ENCODE measurements around the gene ATP1A4. TPM values are rescaled to one million over a fixed set of nuclear protein-coding genes. Genes with fewer than 3 reads are reported as not detected.

Gene ATP1A4
- total RNA-seq: not detected

DNA sequence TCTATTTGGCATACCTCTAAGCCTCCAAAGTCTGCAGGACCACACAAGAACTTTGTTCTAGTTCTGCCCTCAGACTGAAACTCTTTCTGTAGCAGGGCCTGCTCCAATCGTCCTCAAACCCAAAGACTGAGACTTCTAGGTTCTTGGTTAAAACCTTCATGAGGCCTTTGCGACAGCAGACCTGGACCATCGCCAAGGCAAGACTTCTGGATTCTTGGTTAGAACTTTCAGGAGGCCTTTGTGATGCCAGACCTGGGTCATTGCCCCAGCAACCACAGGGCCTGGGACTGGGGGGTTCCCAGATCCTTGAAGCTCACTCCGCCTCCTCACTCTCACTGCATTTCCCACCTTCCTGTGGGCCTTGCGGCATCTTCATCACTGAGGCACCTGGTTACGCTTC, at the start of gene ATP1A4:
TSS of gene ATP1A4 (plus strand) at position 301 of the 400 bp plus-strand sequence. CDS start 438 bp downstream, outside the sequence.

DNA sequence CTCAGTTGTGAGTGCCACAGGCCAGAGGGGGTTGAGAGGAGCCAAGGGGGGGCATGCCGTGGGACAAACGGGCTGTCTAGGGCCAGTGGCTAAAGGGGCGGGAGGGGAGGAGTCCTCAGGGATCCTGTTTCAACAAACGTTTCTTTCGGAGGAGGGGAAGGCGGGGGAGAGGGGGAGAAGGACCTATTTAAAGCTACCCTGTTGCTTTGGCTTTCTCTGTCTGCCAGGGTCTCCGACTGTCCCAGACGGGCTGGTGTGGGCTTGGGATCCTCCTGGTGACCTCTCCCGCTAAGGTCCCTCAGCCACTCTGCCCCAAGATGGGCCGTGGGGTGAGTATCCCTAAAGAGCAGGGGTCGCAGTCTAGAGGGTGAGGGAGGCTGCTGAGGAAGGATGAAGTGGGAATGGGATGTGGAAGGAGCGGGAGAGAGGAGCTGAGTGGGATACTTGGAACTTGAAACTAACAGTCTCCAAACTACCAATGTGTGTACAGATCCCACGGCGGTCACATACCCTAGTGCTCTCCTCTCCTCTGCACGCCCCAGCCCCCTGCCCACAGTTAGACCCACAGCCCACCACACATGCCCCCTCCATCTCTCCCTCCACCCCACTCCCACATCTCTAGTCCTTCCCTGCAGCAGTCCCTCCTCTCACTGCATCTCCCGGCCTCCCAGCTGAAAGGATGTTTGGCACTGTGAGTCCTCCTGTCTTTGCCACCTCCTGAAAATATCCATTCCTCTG, 35.7 kb upstream of the ATP1A4 start, which contains the start of gene ATP1A2:
TSS of gene ATP1A2 (plus strand) at position 215 of the 738 bp plus-strand sequence. CDS start at position 318, 103 bp downstream.

DNA sequence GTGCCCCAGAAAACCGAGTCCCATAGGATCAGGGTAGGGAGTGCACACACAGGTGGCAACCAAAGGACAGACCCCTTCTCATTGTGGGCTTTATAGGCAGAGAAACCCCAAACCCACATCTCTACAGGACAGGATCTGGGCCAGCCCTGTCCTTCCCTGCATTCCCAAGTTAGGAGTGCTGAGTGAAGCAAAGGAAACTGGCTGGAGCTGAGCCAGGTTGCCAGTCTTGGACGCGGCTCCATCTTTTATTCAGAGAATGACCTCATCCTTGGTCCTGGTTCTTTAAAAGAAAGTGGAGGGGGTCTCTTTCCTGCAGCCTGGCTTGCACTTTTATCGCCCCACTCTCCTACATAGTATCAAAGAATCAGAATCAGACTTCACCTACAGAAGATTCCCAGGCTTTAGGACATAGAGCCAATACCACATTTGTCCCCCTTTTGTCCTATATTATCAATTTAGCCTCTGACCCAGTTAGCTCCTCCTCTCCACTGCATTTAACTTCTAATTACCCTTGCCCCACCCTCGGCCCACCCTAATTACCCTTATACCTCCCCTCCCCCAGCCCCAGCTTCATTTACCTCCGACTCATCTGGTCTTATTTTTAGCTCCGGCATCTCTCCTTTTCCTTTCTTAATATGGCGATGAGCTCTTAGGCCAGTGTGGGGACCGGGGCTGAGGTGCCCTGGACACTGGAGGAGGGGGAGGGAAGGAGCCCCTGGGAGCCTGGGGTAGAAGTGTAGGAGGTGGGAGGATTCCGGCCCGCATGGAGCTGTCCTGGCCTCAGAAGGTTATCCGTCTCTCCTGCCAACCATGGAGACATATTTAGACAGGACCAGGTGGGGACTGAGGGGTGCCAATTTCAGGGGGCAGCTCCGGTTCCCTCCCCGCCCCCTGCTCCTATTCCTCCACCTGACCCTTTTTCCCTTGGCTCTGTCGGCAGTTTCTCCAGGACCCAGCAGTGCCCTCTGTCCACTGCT, 38.5 kb downstream of the ATP1A4 start, which contains the start of gene CASQ1:
TSS of gene CASQ1 (plus strand) at position 927 of the 977 bp plus-strand sequence. CDS start 177 bp downstream, outside the sequence.

DNA sequence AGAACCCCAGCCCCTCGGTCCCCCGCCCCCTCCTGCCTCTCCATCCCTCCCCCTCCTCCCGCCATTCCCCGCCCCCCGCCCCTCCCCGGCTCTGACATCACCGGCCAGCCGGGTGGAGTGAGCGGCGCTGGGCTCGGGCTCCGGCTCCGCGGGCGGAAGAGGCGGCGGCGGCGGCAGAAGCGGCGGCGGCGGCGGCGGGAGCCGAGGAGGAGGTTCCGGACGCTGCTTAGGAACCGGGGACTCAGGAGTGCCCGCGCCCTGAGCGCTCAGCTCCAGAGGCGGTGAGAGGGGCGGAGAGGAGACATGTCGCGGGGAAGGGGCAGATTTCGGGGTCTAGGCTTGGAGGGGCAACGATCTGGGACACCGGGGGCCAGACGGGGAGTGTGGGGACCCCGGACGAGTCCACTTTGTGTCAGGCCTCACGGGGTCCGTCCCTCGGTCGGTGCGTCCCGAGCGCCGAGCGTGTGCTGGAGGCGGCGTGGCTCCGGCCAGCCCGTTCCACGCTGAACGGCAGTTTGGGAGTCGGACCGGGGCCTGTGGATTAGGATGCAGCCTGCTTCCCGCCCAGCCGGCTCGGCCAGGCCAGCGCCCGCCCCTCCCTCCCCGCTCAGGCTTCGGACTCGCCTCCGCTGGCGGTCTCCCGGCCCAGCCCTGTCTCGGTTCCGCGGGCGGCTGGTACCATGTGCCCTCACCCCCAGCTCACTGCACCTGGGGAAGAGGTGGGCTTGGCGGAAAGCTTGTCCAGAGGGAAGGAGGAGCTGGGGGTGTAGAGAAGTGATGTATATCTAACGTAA, 54.0 kb downstream of the ATP1A4 start, which contains the start of gene PEA15:
TSS of gene PEA15 (plus strand) at position 143 of the 794 bp plus-strand sequence. CDS start 6,161 bp downstream, outside the sequence.

Other genes starting within 250 kb of the ATP1A4 start
- 100 to 1,000 TPM; 371 to 390 TPM for gene TAGLN2, start 226.1 kb upstream of the ATP1A4 start, total RNA-seq
- gene IGSF9, start 206.0 kb upstream of the ATP1A4 start, total RNA-seq: not detected
- not detected for gene SLAMF9, start 197.4 kb upstream of the ATP1A4 start, total RNA-seq
- gene PIGM, start 119.6 kb upstream of the ATP1A4 start, total RNA-seq: 1 to 10 TPM; 6.4 to 6.6 TPM
- gene KCNJ10, start 81.4 kb upstream of the ATP1A4 start, total RNA-seq: not detected
- not detected for gene KCNJ9, start 70.1 kb upstream of the ATP1A4 start, total RNA-seq
- 10 to 100 TPM; 38.4 to 39.5 TPM for gene IGSF8, start 53.0 kb upstream of the ATP1A4 start, total RNA-seq
- gene ATP1A2, start 35.8 kb upstream of the ATP1A4 start, total RNA-seq: not detected
- gene CASQ1, start 39.0 kb downstream of the ATP1A4 start, total RNA-seq: under 1 TPM in 1 of 2 experiments, not detected in 1; 0.35 TPM
- gene PEA15, start 53.8 kb downstream of the ATP1A4 start, total RNA-seq: 10 to 100 TPM; 30.9 to 33.6 TPM
- 100 to 1,000 TPM; 113 to 118 TPM for gene DCAF8, start 110.9 kb downstream of the ATP1A4 start, total RNA-seq
- 10 to 100 TPM; 46.1 to 51.2 TPM for gene PEX19, start 133.5 kb downstream of the ATP1A4 start, total RNA-seq
- gene COPA, start 191.6 kb downstream of the ATP1A4 start, total RNA-seq: 100 to 1,000 TPM; 127 to 131 TPM
- gene NCSTN, start 191.8 kb downstream of the ATP1A4 start, total RNA-seq: 10 to 100 TPM; 66.9 to 69.6 TPM
- gene NHLH1, start 215.5 kb downstream of the ATP1A4 start, total RNA-seq: under 1 TPM; 0.18 to 0.29 TPM
- not detected for gene VANGL2, start 249.0 kb downstream of the ATP1A4 start, total RNA-seq